Endothelial cell of umbilical vein (primary cell): Measurements from ENCODE around the gene SPIRE1. TPM values are rescaled to one million over a fixed set of nuclear protein-coding genes. Genes with fewer than 3 reads are reported as not detected.

Source experiments
- BruUV-seq: library from RNA; stranded (reverse); fragments of 400-500 nt; replicated peaks from 2 replicates; lab custom pipeline; 2021; lab: Mats Ljungman, UMichigan
- CTCF ChIA-PET: fragments of 300-600, 350-600 bp; sonication (Branson Sonifier 250); formaldehyde crosslinking; loops from one replicate; lab custom pipeline; 2021; ENCODE audit warnings: antibody characterized with exemption, inconsistent platforms; lab: Charles Lee
- POLR2A ChIA-PET: fragments of 300-600, 350-600 bp; sonication (Branson Sonifier 250); formaldehyde crosslinking; loops from one replicate; lab custom pipeline; 2021; ENCODE audit warnings: antibody characterized with exemption, inconsistent platforms; lab: Charles Lee
- DNase-seq: peaks from one replicate; pipeline ENCODE4 v3.0.0-alpha.2; 2011; ENCODE audit warnings: low read depth, low spot score
- FAIRE-seq: peaks from 2 replicates; lab custom pipeline; 2011; peaks lifted over from hg19 to GRCh38; lab: Jason Lieb, UNC
- H2AFZ ChIP-seq: 2 replicates; pipeline ENCODE4 v1.6.0; 2012; ENCODE audit warnings: low read depth, low read length, control low read depth, inconsistent platforms
- H3K27ac ChIP-seq: 2 replicates; pipeline ENCODE4 v1.5.1; 2011; ENCODE audit warnings: low read depth, mild to moderate bottlenecking, control low read depth, low read length, moderate library complexity; ENCODE audit not compliant: insufficient read depth
- H3K27me3 ChIP-seq, 2 experiments: 2 replicates each; pipeline versions ENCODE4 v1.6.0 to v1.6.1; 2011; ENCODE audit warnings: low read length in 2 of 2, mixed read lengths in 1 of 2; ENCODE audit not compliant: control insufficient read depth in 2 of 2, insufficient read depth in 2 of 2
- H3K36me3 ChIP-seq, 2 experiments: 2 replicates in 1 of 2; 3 replicates in 1 of 2; pipeline ENCODE4 v1.5.1; 2011; ENCODE audit warnings: low read length in 2 of 2, mild to moderate bottlenecking in 1 of 2, moderate library complexity in 1 of 2; ENCODE audit not compliant: control insufficient read depth in 2 of 2, insufficient read depth in 2 of 2; ENCODE audit errors: extremely low read depth in 1 of 2
- H3K4me1 ChIP-seq: 3 replicates; pipeline ENCODE4 v1.5.1; 2011; ENCODE audit warnings: mild to moderate bottlenecking, low read length; ENCODE audit not compliant: control insufficient read depth, insufficient read depth; ENCODE audit errors: extremely low read depth
- H3K4me2 ChIP-seq: 2 replicates; pipeline ENCODE4 v1.6.1; 2011; ENCODE audit warnings: low read length, control low read depth, mixed read lengths; ENCODE audit not compliant: insufficient read depth
- H3K4me3 ChIP-seq, 3 experiments: fragments of 200-600 bp in 1 of 3; sonication (generic), shearing (Covaris generic) in 1 of 3; replicated peaks in 1 of 3; 2 replicates each; pipeline ENCODE4 v1.5.1; 2011 to 2016; ENCODE audit warnings: control low read depth in 3 of 3, low read length in 3 of 3, mild to moderate bottlenecking in 2 of 3, inconsistent platforms in 1 of 3, low read depth in 1 of 3, moderate library complexity in 1 of 3; ENCODE audit not compliant: insufficient read depth in 1 of 3
- H3K79me2 ChIP-seq: 2 replicates; pipeline ENCODE4 v1.6.0; 2012; ENCODE audit warnings: low read length, inconsistent platforms; ENCODE audit not compliant: control insufficient read depth, insufficient read depth
- H3K9ac ChIP-seq: replicated peaks from 2 replicates; pipeline ENCODE3; 2011; ENCODE audit warnings: low read length, control low read depth; ENCODE audit not compliant: insufficient read depth; ENCODE audit errors: extremely low read depth
- H3K9me1 ChIP-seq: replicated peaks from 3 replicates; pipeline ENCODE4 v1.6.0; 2011; ENCODE audit warnings: mild to moderate bottlenecking, low read length; ENCODE audit not compliant: control insufficient read depth, insufficient read depth; ENCODE audit errors: extremely low read depth
- H3K9me3 ChIP-seq: replicated peaks from 2 replicates; pipeline ENCODE4 v1.5.1; 2012; ENCODE audit warnings: low read length, inconsistent platforms; ENCODE audit not compliant: control insufficient read depth, insufficient read depth
- H4K20me1 ChIP-seq: replicated peaks from 2 replicates; pipeline ENCODE3; 2011; ENCODE audit warnings: mild to moderate bottlenecking, low read length; ENCODE audit not compliant: control insufficient read depth, insufficient read depth; ENCODE audit errors: extremely low read depth
- CTCF ChIP-seq, 2 donors: IDR thresholded peaks; 1 replicate in 1 of 2; 2 replicates in 1 of 2; pipeline ENCODE4 v1.5.1; 2011; ENCODE audit warnings: low read length in 2 of 2, mild to moderate bottlenecking in 2 of 2, moderate library complexity in 2 of 2, control low read depth in 1 of 2, inconsistent platforms in 1 of 2, low read depth in 1 of 2; ENCODE audit not compliant: insufficient read depth in 1 of 2; ENCODE audit errors: extremely low read depth in 1 of 2
- EZH2 ChIP-seq: IDR thresholded peaks from 2 replicates; pipeline ENCODE4 v1.6.1; 2012; ENCODE audit warnings: borderline replicate concordance, low read depth, mild to moderate bottlenecking, moderate library complexity, low read length, inconsistent platforms; ENCODE audit not compliant: severe bottlenecking
- FOS ChIP-seq: IDR thresholded peaks from 2 replicates; pipeline ENCODE4 v1.6.1; 2011; ENCODE audit warnings: mild to moderate bottlenecking, low read length, moderate library complexity, borderline replicate concordance; ENCODE audit not compliant: insufficient read depth
- GATA2 ChIP-seq: IDR thresholded peaks from 2 replicates; pipeline ENCODE4 v1.7.0; 2011; ENCODE audit warnings: low read depth, mild to moderate bottlenecking, moderate library complexity, mixed read lengths, low read length; ENCODE audit not compliant: insufficient read length, insufficient read depth
- JUN ChIP-seq: IDR thresholded peaks from 2 replicates; pipeline ENCODE4 v1.6.1; 2011; ENCODE audit warnings: borderline replicate concordance, low read depth; ENCODE audit not compliant: insufficient read length, insufficient read depth
- MAX ChIP-seq: IDR thresholded peaks from 2 replicates; pipeline ENCODE4 v1.6.1; 2011; ENCODE audit not compliant: insufficient read depth, insufficient read length
- MYC ChIP-seq: IDR thresholded peaks from one replicate; pipeline ENCODE4 v1.6.1; 2011; ENCODE audit warnings: mild to moderate bottlenecking, low read depth, low read length
- POLR2A ChIP-seq: IDR thresholded peaks from 2 replicates; pipeline ENCODE4 v1.6.1; 2012; ENCODE audit warnings: low read depth, mild to moderate bottlenecking, control low read depth, low read length
- POLR2AphosphoS5 ChIP-seq: IDR thresholded peaks from 2 replicates; pipeline ENCODE4 v1.6.1; 2012; ENCODE audit warnings: low read depth, mild to moderate bottlenecking, control low read depth, low read length, moderate library complexity; ENCODE audit not compliant: insufficient read depth
- dilution Hi-C: fragments of 300-500 bp; cut with MboI; formaldehyde crosslinking; loops from one replicate; pipeline ENCODE4 v1.15.0; 2019; ENCODE audit warnings: low sequenced_read_pairs; ENCODE audit not compliant: extremely low pct_ligation_motif_present
- intact Hi-C: fragments of 100-400 bp; cut with micrococcal nuclease; formaldehyde crosslinking; loops from one replicate; pipeline ENCODE4 v1.10.0; 2022
- polyA plus RNA-seq, 4 experiments: library from polyadenylated mRNA; depleted of rRNA in 3 of 4; stranded (reverse) in 3 of 4; unstranded in 1 of 4; fragments of >200 nt; gene quantifications; 2 replicates each; pipeline versions ENCODE4 v1.2.1 to v1.2.3, GENCODE V29; 2011 to 2012; ENCODE audit warnings: missing spikeins in 1 of 4
- total RNA-seq: library from RNA; stranded (reverse); gene quantifications from 2 replicates; pipeline ENCODE4 v1.2.3, GENCODE V29; 2021

Gene SPIRE1
- total and polyA plus RNA-seq, 2 donors (not counting 3 experiments of a cell fraction or from before 2014, with no cell fraction given) = 13.1 to 44.0 TPM

DNA sequence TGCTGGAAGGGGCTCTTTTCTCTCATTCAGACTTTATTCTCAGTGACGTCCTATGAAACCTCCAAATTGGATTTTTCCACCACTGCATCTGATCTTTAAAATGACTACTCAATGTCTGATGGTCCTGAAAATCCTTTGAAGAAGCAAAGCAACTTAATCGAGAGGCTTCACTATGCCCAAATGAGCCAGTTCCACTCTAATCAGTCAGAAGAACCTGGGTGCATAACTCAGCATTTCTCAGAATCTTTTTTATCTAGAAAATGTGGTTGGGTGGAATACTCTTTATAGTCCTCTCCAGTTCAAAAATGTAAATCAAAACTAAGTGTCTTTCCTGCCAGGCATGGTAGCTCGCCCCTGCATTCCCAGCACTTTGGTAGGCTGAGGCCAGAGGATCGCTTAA lies 189.5 kb downstream of the SPIRE1 start:
- no peaks in the 10 kb centered on the region for H4K20me1 ChIP-seq
- no TSS peak for BruUV-seq
- no peak overlapping the region for H3K4me2 ChIP-seq
- H3K36me3 ChIP-seq = peaks cover 0 to 8% of the 10 kb centered on the region in 2 experiments
- no peak for TF ChIP-seq POLR2AphosphoS5
- TF ChIP-seq MAX = no peak
- no peak for TF ChIP-seq FOS
- TF ChIP-seq CTCF (IDR thresholded peaks at IDR 0.05; ENCODE audit: extremely low read depth in 1 of 2, insufficient read depth in 1 of 2, low read depth in 1 of 2, low read length in 2 of 2) = no peak
- TF ChIP-seq POLR2A = no peak
- TF ChIP-seq JUN = no peak
- no peak for TF ChIP-seq GATA2
- no peak for TF ChIP-seq EZH2
- no peak for TF ChIP-seq MYC
- ChIA-PET POLR2A (no interaction called here), CTCF (interaction anchor here (0.9 kb wide), 1 partner anchor 9 kb away, joined by 3 read pairs; no protein-coding TSS in a partner anchor)
- intact Hi-C loops (loop anchor here (10.0 kb wide), 1 partner anchor 186 kb away; the partner anchor contains the start of gene SPIRE1), dilution Hi-C loops (no loop called here)
- H3K27ac ChIP-seq = no peak overlapping the region
- no peaks in the 10 kb centered on the region for H3K9me1 ChIP-seq
- no peaks in the 10 kb centered on the region for H3K79me2 ChIP-seq
- FAIRE-seq (no peak), DNase-seq (no peak)
- no peaks in the 10 kb centered on the region for H3K27me3 ChIP-seq
- no peaks in the 10 kb centered on the region for H3K9me3 ChIP-seq
- no peak overlapping the region for H3K9ac ChIP-seq
- H3K4me3 ChIP-seq = no peak overlapping the region
- H3K4me1 ChIP-seq = peaks cover 5% of the 10 kb centered on the region
- no peak overlapping the region for H2AFZ ChIP-seq
